Forelimb muscle (tissue), 1 donor: Measurements from ENCODE around the gene HNRNPAB. TPM values are rescaled to one million over a fixed set of nuclear protein-coding genes. Genes with fewer than 3 reads are reported as not detected.
"Not testable (repeated sequence)": the region's sequence is repeated elsewhere in the genome, so short reads cannot be mapped to it uniquely, and the experiment has no call there.

Source experiments
- DNase-seq: peaks from one replicate; pipeline ENCODE4 v3.0.0-alpha.2; 2013; ENCODE audit warnings: low read depth
- polyA plus RNA-seq: library from polyadenylated mRNA; unstranded; fragments of 120-200 nt; gene quantifications from one replicate; pipeline ENCODE4 v1.2.1, GENCODE V29; 2013; ENCODE audit not compliant: insufficient read length

The HNRNPAB gene
- polyA plus RNA-seq, 1 donor: 85.7 TPM

- no peak for DNase-seq
These were observed 7.3 kb upstream of the HNRNPAB start for GRCh38 chr5:178196986-178197385.

- DNase-seq: not testable (repeated sequence)
These were observed 6.2 kb upstream of the HNRNPAB start for GRCh38 chr5:178198151-178198550.

DNA sequence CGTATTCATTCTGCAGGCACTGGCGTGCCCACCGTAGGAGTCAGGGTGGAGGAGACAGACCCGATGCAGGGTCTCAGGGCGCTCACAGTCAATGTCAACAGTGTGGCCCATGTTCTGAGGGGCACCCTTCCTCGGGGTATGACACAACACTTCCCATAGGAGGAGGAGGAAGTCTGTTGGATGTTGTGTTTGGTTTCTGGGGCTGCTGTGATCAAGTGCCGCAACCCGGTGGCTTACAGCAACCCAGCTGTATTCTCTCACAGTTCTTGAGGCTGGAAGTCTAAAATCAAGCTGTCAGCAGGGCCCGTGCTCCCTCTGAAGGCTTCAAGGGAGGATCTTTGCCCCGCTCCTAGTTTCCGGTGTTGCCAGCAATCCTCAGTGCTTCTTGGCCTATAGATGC, 5.6 kb upstream of the HNRNPAB start:
- DNase-seq: no peak

DNA sequence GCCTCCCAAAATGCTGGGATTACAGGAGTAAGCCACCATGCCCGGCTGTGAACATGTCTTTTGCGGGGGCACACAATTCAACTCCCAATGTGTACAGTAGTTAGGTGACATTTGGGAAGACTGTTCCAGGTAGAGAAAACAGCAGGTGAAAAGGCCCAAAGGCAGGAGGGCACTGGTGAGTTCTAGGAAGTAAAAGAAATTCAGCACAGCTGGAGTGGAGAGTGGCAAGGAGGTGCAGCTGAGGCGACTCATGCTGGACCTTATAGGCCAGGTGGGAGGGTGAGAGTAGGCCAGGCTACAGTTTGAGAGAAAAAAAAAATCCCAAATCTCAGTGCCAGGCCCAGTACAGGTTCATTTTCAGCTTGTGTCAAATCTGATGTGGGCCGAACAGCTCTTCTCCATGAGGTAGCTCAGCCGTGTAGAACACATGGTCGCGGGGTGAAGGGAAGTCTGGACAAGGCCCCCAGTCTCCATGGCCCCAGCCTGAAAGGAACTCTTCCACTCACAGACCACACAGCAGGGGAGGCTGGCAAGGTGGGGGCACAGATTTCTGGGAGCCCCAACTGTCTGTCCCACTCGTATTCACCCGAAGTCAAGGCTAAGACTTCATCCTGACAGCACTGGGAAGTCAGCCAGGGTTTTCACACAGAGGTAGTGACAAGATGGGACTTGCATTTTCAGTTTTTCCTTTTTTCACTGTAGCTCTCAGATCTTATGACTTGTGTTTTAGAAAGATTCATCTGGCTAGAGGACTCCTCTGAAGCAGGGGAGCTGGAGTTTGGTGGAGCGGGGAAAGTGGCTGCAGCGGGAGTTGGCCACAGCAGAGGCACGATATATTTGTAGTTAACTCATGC, 4.5 kb upstream of the HNRNPAB start:
- DNase-seq: no peak

DNA sequence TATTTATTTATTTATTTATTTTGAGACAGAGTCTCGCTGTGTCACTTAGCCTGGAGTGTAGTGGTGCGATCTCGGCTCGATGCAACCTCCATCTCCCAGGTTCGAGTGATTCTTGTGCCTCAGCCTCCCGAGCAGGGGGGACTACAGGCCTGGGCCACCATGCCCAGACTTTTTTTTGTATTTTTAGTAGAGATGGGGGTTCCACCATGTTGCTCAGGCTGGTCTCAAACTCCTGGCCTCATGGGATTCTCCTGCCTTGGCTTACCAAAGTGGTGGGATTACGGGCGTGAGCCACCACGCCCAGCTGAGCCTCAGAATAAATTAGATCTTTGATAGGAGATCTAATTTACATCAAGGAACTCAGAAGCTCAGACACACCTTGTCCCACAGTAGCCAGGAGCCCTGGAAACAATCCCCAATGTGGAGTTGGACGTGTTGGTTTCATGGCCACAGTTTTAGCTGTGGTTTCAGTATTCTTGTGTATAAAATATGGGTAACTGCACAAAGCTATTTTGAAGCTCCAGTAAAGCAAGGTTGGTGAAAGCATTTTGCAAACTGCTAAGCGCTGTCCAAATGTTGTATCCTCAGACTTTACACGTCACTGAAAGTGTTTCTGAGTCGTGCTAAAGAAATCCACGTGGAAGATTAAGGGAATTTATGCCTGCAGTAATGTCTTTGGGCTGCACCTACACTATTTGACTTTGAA, 3.0 kb upstream of the HNRNPAB start:
- no peak for DNase-seq

DNA sequence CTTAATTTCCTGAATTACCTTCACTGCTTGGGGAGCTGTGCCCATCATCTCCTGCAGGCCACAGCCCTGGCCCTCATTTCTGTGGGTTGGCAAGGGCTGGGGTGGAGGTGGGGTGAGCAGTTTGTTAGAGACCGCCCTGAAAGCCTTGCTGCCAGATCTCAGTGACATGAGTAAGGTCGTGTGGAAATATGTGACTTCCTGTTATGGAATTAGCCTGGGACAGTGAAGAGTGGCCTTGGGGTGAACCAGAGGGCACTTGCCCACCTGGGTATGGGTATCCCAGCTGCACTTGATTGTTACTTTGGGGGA, 2.5 kb upstream of the HNRNPAB start:
- DNase-seq: no peak

DNA sequence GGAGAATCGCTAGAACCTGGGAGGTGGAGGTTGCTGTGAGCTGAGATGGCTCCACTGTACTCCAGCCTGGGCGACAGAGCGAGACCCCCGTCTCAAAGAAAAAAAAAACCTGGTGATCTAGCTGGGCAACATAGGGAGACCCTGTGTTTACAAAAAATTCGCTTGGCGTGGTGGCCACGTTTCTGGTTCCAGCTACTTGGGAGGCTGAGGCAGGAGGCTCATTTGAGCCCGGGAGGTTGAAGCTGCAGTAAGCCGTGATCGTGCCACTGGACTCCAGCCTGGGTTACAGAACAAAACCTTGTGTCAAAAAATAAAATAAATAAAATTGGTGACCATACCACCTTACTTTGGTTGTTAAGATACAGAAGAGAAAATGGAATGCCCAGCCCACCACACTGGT, 1.8 kb upstream of the HNRNPAB start:
- no peak for DNase-seq

DNA sequence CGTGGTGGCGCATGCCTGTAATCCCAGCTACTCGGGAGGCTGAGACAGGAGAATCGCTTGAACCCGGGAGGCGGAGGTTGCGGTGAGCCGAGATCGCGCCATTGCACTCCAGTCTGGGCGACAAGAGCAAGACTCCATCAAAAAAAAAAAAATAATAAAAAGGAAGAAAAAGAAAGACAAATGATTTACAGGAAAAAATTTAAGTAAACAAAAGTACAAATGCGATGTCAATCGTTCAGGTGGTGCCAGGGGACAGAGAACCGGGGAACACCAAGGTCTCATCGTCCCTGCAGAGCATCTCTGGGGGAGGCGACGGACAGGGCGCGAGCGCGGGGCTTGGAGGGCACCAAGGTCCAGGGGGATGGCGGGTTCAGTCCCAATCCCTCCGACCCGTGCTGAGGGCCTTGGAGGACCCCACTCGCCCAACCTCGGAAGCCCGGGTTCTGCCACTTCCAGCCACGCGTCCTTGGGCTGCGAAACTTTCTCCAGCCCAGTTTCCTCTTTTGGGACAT, 607 bp upstream of the HNRNPAB start:
- no peak for DNase-seq

DNA sequence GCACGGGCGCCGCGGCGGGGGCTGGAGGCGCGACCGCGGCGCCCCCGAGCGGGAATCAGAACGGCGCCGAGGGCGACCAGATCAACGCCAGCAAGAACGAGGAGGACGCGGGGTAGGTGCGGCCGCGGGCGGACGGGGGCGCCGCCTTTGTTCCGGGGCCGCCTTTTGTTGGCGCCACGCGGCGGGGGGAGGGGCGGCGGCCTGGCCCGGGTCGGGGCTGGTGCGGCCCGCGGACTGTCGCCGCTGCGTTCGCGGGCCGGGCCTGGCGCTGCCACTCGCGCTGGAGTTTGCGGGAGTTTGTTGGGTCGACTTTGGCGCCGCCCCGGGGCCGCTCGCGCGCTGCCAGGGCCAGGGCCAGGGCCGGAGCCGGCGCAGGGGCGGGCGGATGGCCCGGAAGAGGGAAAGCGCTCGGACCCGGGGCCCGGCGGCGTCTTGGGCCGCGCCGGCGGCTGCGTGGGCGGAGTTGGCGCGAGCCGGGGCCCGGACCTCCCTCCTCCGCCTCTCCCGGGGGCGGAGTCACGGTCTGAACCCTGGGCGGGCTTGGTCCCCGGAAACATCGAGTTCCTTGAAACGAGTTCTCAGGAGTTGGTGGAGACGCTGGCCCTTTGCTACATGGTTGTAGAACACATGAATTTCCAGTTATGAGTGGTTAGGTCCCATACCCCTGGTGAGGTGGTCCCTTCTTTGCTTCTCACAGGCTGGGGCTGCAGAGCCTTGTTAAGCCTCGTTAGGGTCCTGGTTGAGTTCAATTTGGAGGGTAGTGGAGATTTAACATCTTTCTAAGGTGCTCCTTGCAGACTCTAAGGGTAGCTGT, 809 bp downstream of the HNRNPAB start:
- peak; percentile 22 for DNase-seq

- DNase-seq: no peak
These were observed 1.4 kb downstream of the HNRNPAB start for GRCh38 chr5:178205749-178206047.

GRCh38 chr5:178206166-178207101, 2.1 kb downstream of the HNRNPAB start:
- no peak for DNase-seq

GRCh38 chr5:178207183-178207916, 3.0 kb downstream of the HNRNPAB start:
- no peak for DNase-seq

DNA sequence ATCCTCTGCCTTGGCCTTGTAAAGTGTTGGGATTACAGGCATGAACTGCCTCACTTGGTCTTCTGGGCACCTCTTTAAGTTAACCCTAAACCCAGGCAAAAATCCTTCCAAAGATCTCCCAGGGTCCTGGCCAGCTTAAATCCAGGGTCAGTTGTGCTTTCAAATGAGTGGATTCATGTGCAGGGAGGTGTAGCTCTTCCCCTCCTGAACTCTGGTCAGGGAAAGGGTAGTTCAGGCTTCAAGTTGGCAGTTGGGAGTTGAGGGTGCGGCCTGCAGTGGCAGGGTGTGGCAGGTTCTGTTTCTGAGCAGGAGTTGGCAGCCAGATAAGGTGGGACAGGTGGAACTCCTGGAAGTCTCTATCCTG, 3.6 kb downstream of the HNRNPAB start:
- no peak for DNase-seq

GRCh38 chr5:178208540-178209227, 4.4 kb downstream of the HNRNPAB start:
- no peak for DNase-seq

DNA sequence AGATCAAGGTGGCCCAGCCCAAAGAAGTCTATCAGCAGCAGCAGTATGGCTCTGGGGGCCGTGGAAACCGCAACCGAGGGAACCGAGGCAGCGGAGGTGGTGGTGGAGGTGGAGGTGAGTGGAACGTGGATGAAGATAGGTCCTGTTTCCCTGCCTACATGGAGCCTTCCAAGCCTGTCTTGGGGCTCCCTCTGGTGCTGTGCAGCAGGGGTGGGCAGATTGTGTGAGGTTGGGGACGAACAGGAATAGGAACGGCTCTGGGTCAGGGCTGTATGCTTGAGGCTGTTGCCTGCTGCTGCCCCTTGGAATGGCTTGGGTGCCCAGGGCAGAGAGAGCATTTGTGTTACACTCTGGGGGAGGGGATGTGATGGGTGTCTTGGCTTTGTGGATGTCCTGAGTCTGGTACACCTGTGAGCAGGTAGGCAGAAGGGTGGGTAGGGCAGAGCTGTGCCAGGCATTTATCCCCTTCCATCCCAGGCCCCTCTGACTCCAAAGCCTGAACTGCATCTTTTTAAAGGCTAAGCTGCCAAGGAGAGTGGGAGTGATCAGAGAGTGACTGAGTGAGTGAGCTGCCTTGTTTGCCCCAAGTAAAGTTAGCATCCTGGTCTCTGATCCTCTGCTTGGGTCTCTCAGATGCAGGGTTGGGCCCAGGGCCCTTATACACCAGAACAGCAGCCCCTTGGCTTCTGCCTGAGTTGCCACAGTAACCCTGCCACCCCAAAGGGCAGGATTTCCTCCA, 5.2 kb downstream of the HNRNPAB start:
- no peak for DNase-seq

DNA sequence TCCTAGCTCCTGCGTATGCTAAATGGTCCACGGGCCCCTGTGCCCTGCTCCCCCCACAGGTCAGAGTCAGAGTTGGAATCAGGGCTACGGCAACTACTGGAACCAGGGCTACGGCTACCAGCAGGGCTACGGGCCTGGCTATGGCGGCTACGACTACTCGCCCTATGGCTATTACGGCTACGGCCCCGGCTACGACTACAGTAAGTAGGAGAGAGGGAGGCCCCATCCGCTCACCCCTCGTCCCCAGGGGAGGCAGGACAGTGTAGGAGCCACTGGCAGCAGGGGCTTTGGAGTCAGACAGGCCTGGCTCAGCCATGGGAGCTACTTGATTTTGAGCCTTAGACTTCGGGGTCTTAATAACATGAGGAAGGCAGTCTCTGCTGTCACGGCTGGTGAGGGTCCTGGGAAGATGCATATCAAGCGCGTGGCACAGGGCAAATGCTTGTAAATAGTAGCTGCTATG, 5.8 kb downstream of the HNRNPAB start:
- no peak for DNase-seq

- DNase-seq: no peak
These were observed 6.4 kb downstream of the HNRNPAB start for GRCh38 chr5:178210686-178211085.

DNA sequence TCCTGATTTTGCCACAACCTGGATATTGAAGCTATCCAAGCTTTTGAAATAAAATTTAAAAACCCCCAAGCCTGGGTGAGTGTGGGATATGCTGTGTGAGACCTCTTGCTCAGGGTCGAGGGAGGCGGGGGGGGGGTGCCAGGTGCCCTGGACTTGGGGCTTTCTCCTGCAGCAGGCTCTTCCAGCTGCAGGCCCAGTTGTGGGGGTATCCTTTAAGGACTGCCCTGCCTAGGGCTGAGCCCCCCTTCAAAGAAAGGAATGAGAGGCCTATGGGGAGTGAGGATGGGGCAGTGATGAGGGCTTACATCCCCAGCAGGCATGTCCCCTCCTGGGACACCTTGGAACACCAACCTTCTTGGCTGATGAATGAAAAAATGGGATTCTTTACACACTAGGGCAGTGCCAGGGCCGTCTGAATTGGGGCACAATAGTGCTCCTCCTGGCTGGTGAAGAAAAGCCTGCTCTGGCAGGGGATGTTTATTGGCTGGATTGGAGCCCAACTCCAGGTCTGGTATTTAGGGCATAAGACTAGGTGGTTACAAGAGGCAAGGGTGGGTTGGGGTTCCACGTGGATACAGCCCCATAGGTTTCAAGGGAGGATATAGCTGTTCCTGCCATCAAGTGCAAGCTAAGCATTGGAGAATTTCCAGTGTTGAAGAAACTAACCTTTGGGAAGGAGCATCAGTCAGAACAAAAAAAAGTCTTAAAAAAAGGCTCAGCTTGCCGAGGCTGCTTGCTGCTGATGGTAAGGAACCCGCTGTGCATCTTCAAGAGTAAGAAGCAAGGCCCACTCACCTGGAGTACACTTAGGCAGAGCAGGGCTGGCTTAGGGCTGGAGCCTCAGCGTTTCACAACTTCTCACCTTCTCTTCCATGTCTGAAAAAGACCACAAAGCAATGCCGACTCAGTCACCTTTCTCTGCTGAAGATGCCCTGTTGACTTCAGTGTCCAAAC, 7.0 kb downstream of the HNRNPAB start:
- no peak for DNase-seq
